Activated T-helper 2 cell treated with anti-CD3 and anti-CD28 coated beads, Interferon-gamma antibody, Interleukin-2, Interleukin-4, amounts not matched to agents 10 μg/mL and 5 μg/mL and 100 μg/mL, durations not matched to agents 14 hours and 24 hours and 36 hours (primary cell): Measurements from ENCODE around the gene MEIG1. TPM values are rescaled to one million over a fixed set of nuclear protein-coding genes. Genes with fewer than 3 reads are reported as not detected.
"Not testable (repeated sequence)": the region's sequence is repeated elsewhere in the genome, so short reads cannot be mapped to it uniquely, and the experiment has no call there.

Experiments
- DNase-seq: peaks from one replicate; pipeline ENCODE4 v3.0.0; 2021; ENCODE audit warnings: low spot score
- H3K27ac Mint-ChIP-seq: one replicate; pipeline ENCODE4 v1.8.0; 2021; ENCODE audit warnings: mixed read lengths
- H3K27me3 Mint-ChIP-seq: one replicate; pipeline ENCODE4 v1.8.0; 2021; ENCODE audit warnings: low read depth, mixed read lengths
- H3K36me3 Mint-ChIP-seq: one replicate; pipeline ENCODE4 v1.8.0; 2021; ENCODE audit warnings: low read depth, mixed read lengths
- H3K4me1 Mint-ChIP-seq: one replicate; pipeline ENCODE4 v1.8.0; 2021; ENCODE audit warnings: low read depth, mixed read lengths
- H3K4me3 Mint-ChIP-seq: one replicate; pipeline ENCODE4 v1.8.0; 2021; ENCODE audit warnings: low read depth, mild to moderate bottlenecking, moderate library complexity, mixed read lengths
- H3K9me3 Mint-ChIP-seq: one replicate; pipeline ENCODE4 v1.8.0; 2021; ENCODE audit warnings: mixed read lengths
- intact Hi-C: fragments of 100-400 bp; cut with micrococcal nuclease; formaldehyde crosslinking; loops from one replicate; pipeline ENCODE4 v1.15.1; 2023
- total RNA-seq: library from RNA; stranded (reverse); gene quantifications from 2 replicates; pipeline ENCODE4 v1.2.3, GENCODE V29; 2022

The MEIG1 gene
- total RNA-seq, 1 donor from 2014 or later, result 0.62 TPM

DNA sequence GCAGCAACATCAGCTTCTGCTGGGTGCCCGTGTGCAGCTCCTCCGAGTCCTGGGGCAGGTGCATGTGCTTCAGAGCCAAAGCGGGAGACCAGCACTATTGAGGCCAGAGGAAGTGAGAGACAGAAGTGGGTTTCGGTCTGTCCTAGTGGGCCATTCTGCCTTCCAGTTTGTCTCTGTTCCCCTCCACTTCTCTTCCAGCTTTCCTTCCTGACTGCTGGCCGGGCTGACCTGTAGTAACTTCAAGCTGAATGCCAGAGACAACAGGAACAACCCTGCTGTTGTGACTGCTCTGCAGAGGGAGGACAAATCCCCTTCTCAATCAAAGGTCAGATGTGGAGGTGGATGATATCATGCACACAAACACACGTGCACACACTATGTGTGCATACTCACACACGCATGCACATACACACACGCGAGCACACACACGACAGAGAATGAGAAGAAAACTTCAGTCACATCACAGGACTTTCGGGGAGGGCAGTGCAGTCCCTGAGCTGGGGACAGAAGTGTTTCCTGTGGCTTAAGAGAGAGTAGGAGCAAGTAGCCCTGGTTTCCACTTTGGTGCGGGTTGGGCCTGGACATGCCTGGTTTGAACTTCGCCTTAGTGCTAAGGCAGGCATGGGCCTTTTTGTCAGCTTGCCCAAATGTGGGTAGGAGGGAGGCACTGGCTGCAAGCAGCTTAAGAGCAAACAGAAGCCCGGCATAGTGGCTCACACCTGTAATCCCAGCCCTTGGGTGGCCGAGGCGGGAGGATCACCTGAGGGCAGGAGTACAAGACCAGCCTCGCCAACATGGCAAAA, 16.8 kb upstream of the MEIG1 start:
- Mint-ChIP-seq H3K27ac (peak overlapping the region; percentile 5), H3K4me1 (peaks cover 10% of the 10 kb centered on the region), H3K36me3 (peaks cover 57% of the 10 kb centered on the region)
- DNase-seq, H3K9me3 Mint-ChIP-seq, intact Hi-C loops, H3K27me3 Mint-ChIP-seq, H3K4me3 Mint-ChIP-seq: not testable (repeated sequence)

DNA sequence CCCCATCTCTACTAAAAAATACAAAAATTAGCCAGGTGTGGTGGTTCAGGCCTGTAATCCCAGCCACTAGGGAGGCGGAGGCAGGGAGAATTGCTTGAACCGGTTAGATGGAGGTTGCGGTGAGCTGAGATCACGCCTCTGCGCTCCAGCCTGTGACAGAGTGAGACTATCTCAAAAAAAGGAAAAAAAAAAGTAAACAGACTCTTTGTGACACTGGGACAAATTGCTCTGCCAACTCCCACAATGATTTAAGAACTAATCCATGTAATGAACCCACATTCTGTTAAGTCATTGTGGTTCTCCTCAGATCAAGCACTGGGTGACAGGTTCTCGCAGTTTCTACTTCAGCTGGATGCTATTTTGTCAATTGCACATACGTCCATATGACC, 16.2 kb upstream of the MEIG1 start:
- H3K27me3 Mint-ChIP-seq, H3K27ac Mint-ChIP-seq, DNase-seq, H3K9me3 Mint-ChIP-seq, H3K4me3 Mint-ChIP-seq, intact Hi-C loops: not testable (repeated sequence)
- Mint-ChIP-seq H3K4me1 (peaks cover 10% of the 10 kb centered on the region), H3K36me3 (peaks cover 58% of the 10 kb centered on the region)

DNA sequence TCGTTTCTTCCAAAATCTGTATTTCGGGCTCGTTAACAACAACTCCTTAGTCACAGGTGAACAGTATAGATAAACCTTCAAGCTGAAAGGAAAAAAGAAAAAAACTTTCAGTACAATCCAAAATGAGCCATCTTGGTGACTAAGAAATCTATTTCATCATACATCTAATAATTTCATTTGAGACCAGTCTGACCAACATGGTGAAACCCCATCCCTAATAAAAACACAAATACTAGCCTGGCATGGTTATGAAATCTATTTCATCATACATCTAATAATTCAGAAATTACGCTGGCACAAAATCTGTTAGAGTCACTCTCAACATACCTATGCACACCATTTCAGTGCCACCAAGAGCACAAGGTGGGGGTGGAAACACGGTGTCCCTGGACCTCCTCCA, 14.1 kb upstream of the MEIG1 start:
- intact Hi-C loops, result no loop called here
- DNase-seq, result no peak
- Mint-ChIP-seq H3K36me3 (peaks cover 64% of the 10 kb centered on the region), H3K27ac (no peak overlapping the region), H3K9me3 (no peaks in the 10 kb centered on the region), H3K4me1 (peaks cover 14% of the 10 kb centered on the region), H3K27me3 (no peaks in the 10 kb centered on the region), H3K4me3 (no peak overlapping the region)

DNA sequence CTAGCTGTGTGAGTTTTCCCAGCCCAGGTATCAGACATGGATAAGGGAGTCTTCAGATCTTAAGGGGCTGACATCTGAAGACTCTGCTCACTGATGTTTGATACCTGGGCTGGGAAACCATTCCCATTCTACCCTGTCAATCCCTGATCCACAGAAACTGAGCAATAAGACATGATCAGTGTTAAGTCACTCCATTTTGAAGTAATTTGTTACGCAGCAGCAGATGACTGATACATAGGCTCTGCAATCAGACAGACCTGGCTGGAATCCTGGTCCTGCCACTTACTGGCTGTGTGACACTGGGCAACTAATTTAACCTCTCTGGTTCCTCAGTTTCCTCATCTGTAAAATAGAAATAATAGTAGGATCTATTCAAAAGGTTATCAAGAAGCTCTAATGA, 11.9 kb upstream of the MEIG1 start:
- Mint-ChIP-seq H3K36me3 (peaks cover 63% of the 10 kb centered on the region), H3K4me1 (peaks cover 20% of the 10 kb centered on the region), H3K9me3 (no peaks in the 10 kb centered on the region), H3K27me3 (no peaks in the 10 kb centered on the region), H3K4me3 (no peak overlapping the region), H3K27ac (no peak overlapping the region)
- DNase-seq, result no peak
- intact Hi-C loops, result no loop called here

DNA sequence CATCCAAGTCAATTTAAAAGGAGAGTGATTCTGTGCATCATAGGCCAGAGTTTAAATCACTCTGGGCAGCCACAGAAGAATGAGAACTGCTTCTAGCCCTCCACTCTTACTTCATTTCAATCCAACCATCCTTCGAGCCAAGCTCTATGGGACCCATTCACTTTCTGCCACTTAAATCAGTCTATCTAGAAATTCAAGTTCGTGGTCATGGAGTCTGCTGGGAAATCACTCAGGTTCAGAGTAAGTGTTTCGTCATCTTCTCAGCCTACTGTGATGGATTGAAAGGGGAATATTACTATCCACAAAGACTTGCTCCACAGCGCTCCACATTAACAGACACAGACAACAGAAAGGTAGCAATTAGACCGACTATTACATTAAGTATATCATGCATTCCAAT, 9.9 kb upstream of the MEIG1 start:
- no peak overlapping the region for H3K27ac Mint-ChIP-seq
- DNase-seq, result no peak
- intact Hi-C loops, result no loop called here
- no peaks in the 10 kb centered on the region for H3K27me3 Mint-ChIP-seq
- H3K36me3 Mint-ChIP-seq, result peaks cover 61% of the 10 kb centered on the region
- H3K4me1 Mint-ChIP-seq, result peaks cover 25% of the 10 kb centered on the region
- H3K4me3 Mint-ChIP-seq, result no peak overlapping the region
- no peaks in the 10 kb centered on the region for H3K9me3 Mint-ChIP-seq

DNA sequence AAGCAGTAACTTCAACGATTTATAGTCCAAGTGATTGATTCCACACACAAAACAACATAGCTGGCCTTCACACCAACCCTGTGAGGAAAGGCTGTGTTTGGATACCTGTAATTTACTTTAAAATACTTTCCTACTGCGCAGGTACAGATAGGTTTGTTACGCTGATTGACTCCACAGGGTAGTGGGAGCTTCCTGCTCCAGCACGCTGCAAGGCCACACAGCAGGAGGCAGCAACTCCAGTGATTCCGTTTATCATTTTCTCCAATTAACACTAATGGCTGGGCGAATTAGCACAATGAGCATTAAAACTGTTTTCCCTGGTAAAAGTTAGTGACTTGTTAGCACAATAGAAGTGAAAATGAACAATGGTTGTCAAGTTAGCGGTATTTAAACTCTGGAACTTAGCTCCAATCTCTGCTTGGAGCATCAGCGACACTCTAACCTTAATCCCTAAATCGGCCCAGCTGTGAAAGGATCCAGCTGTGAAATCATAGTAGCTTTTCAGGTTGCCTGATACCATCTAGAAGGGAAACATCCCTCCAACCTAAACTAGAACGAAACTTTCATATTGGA, 6.3 kb upstream of the MEIG1 start:
- H3K36me3 Mint-ChIP-seq, result peaks cover 37% of the 10 kb centered on the region
- H3K27ac Mint-ChIP-seq, result peak overlapping the region; percentile 93
- H3K4me1 Mint-ChIP-seq, result peaks cover 42% of the 10 kb centered on the region
- H3K9me3 Mint-ChIP-seq, result no peaks in the 10 kb centered on the region
- no peaks in the 10 kb centered on the region for H3K27me3 Mint-ChIP-seq
- DNase-seq, result no peak
- intact Hi-C loops, result loop anchor here (5.0 to 10.0 kb wide), 3 partner anchors 296 to 418 kb away; no protein-coding TSS in a partner anchor
- H3K4me3 Mint-ChIP-seq, result peak overlapping the region; percentile 89

DNA sequence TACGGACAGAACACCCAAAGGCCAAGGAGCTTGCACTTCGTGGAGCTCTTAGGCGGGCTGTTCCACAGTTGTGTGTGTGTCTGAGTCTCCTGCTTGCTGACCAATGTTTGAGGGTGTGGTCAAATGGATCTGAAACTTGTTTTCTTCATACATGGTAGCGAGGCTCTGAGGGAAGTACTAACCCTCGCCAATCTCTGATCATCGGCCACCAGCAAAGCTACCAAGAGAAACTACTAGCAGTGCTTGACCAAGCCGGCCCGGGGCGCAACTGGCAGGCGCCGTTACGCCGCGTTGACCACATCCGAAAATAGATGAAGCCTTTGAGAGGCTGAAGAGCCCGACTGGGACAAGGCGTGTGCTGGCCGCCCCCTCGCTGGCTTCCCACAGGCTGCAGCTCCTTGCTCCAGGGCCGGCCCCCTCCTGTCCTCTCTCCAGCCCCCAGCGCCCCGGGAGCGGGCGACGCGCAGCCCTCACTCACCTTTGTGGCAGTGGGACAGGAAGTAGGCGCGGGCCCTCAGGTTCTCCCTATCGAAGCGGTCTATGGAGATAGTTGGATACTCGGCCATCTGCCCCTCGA, 5.7 kb upstream of the MEIG1 start:
- no peak for DNase-seq
- Mint-ChIP-seq H3K4me1 (peaks cover 43% of the 10 kb centered on the region), H3K27ac (peak overlapping the region; percentile 93), H3K27me3 (no peaks in the 10 kb centered on the region), H3K9me3 (no peaks in the 10 kb centered on the region), H3K4me3 (peak overlapping the region; percentile 89), H3K36me3 (peaks cover 31% of the 10 kb centered on the region)
- intact Hi-C loops, result loop anchor here (5.0 to 10.0 kb wide), 3 partner anchors 296 to 419 kb away; no protein-coding TSS in a partner anchor

DNA sequence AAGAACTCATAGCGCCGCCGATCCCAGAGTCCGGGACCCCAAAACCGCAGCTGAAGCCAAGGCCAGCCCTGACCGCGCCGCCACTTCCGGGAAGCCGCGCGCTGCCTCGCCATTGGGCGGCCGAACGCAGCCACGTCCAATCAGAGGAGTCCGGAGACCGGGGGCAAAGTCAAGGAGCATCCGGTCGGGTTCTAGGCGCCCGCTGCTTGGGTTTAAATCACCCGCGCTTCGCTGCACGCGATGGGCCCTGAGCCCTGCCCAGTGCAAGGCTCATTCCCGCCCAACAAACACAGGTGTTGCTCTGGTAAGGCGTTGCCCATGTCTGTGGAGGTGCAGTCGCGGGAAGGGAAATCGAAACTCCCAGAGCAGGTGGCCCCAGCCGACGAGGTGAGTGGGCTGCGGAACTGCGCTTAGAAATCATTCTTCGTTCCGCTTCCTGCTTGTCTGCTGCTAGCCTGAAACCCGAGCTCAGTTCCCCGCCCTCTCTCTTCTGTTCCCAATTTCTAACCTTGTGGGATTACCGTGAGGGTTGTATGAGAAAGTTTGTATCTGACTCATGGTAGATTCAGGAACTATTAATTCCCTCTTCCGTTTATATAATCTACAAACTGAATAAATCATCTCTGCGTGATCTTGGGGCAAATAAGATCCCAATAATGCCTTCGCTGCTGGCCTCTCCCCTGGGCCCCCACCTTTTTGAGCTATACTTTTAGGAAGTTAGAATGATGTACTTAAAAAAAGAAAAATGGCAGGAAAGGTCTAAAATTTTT, 5.0 kb upstream of the MEIG1 start, which contains the start of gene DCLRE1C:
Gene DCLRE1C, minus strand, starts transcription at position 96 of the 770 bp plus-strand sequence. Its CDS starts 86 bp downstream, at position 10.
- peak; percentile 89 for DNase-seq
- intact Hi-C loops, result loop anchor here (1.0 to 10.0 kb wide), 4 partner anchors 143 to 419 kb away; partner anchors contain the start of gene RPP38
- H3K4me3 Mint-ChIP-seq, result peak within 1 kb of the TSS; percentile 89
- H3K27ac Mint-ChIP-seq, result peak within 1 kb of the TSS; percentile 93
- no peaks in the 10 kb centered on the region for H3K9me3 Mint-ChIP-seq
- peaks cover 44% of the 10 kb centered on the region for H3K4me1 Mint-ChIP-seq
- H3K27me3 Mint-ChIP-seq, result no peaks in the 10 kb centered on the region
- H3K36me3 Mint-ChIP-seq, result peaks cover 25% of the 10 kb centered on the region

DNA sequence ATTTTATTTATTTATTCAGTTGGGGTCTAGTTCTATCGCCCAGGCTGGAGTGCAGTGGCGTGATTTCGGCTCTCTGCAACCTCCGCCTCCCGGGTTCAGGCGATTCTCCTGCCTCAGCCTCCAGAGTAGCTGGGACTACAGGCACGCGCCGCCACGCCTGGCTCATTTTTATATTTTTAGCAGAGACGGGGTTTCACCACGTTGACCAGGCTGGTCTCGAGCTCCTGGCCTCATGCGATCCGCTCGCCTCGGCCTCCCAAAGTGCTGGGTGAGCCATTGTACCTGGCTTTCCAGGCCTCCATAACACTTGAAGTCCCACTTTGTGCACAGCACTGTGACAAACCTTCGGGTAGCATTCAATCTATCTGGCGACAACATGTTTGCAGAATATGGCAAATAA, 4.3 kb upstream of the MEIG1 start:
- peak overlapping the region; percentile 89 for H3K4me3 Mint-ChIP-seq
- H3K27me3 Mint-ChIP-seq, result no peaks in the 10 kb centered on the region
- DNase-seq, result no peak
- intact Hi-C loops, result loop anchor here (1.0 to 10.0 kb wide), 4 partner anchors 142 to 420 kb away; partner anchors contain the start of gene RPP38
- peaks cover 42% of the 10 kb centered on the region for H3K4me1 Mint-ChIP-seq
- H3K27ac Mint-ChIP-seq, result peak overlapping the region; percentile 93
- H3K9me3 Mint-ChIP-seq, result no peaks in the 10 kb centered on the region
- H3K36me3 Mint-ChIP-seq, result peaks cover 21% of the 10 kb centered on the region

DNA sequence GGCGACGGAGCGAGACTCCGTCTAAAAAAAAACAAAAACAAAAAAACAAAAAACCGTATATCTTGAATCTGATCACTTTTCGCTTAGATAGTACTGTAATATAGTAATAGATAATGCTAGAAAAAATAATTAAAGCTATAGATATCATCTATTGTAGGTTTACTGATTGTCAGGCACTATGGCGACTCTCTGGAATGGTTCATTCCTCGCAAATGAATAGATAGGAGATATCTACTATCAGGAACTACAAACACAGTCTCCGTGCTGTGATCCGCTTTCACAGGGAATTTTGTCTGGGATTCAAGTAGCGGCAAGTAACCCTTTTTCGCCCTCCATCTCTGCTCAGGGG, 342 bp upstream of the MEIG1 start:
- peak overlapping the region; percentile 99 for H3K27ac Mint-ChIP-seq
- peaks cover 1% of the 10 kb centered on the region for H3K36me3 Mint-ChIP-seq
- peaks cover 31% of the 10 kb centered on the region for H3K4me1 Mint-ChIP-seq
- DNase-seq, result no peak
- H3K27me3 Mint-ChIP-seq, result no peaks in the 10 kb centered on the region
- intact Hi-C loops, result loop anchor here (1.0 to 10.0 kb wide), 5 partner anchors 81 to 424 kb away; partner anchors contain the start of genes CDNF, HSPA14, MSANTD7 and NMT2
- H3K9me3 Mint-ChIP-seq, result no peaks in the 10 kb centered on the region
- H3K4me3 Mint-ChIP-seq, result peak overlapping the region; percentile 94

DNA sequence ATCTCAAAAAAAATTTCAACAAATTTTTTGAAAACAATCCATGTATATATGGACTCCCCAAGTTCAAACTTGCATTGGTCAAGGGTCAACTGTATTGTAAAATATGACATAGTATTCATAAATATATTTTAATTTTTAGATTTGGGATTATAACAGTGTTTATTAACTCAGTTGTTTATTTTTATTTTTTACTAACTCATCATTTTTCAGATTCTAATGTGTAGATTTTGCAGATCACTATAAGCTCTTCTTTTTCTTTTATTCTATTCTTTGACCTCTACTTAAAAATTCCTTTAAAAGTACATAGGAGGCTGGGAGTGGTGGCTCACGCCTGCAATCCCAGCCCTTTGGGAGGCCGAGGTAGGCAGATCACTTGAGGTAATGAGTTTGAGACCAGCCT, 8.7 kb downstream of the MEIG1 start:
- Mint-ChIP-seq H3K36me3 (no peaks in the 10 kb centered on the region), H3K27me3 (peaks cover 2% of the 10 kb centered on the region), H3K9me3 (no peaks in the 10 kb centered on the region), H3K4me1 (peaks cover 3% of the 10 kb centered on the region), H3K27ac (no peak overlapping the region), H3K4me3 (no peak overlapping the region)
- intact Hi-C loops, result no loop called here
- no peak for DNase-seq

DNA sequence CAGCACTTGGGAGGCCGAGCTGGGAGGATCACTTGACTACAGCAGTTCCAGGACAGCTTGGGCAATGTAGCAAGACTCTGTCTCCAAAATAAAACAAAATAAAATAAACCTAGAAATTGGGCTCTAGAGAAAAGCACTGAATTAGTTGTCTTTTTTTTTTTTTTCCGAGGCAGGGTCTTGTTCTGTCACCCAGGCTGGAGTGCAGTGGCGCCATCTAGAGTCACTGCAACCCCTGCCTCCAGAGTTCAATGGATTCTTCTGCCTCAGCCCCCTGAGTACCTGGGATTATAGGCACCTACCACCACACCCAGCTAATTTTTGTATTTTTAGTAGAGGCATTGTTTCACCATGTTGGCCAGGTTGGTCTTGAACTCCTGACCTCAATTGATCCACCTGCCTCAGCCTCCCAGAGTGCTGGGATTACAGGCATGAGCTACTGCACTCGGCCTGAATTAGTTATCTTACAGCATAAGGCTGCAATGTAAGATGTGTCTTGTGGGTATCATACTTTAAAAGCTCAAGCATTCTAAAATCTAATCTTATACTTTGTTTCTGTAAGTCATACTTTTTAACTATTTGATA, 12.8 kb downstream of the MEIG1 start:
- no peaks in the 10 kb centered on the region for H3K36me3 Mint-ChIP-seq
- intact Hi-C loops, result loop anchor here (5.0 kb wide), 1 partner anchor 475 kb away; no protein-coding TSS in a partner anchor
- H3K9me3 Mint-ChIP-seq, result no peaks in the 10 kb centered on the region
- H3K27me3 Mint-ChIP-seq, result peaks cover 11% of the 10 kb centered on the region
- H3K4me1 Mint-ChIP-seq, result peaks cover 4% of the 10 kb centered on the region
- no peak overlapping the region for H3K4me3 Mint-ChIP-seq
- H3K27ac Mint-ChIP-seq, result no peak overlapping the region
- no peak for DNase-seq
